ENCODE data around the gene FAM120AOS. TPM values are rescaled to one million over a fixed set of nuclear protein-coding genes. Genes with fewer than 3 reads are reported as not detected.

FAM120AOS gene
- polyA plus RNA-seq, 1 donor from 2014 or later = 62.9 TPM

- H3K36me3 Mint-ChIP-seq = no peaks in the 10 kb centered on the region
- H3K4me3 Mint-ChIP-seq = no peak overlapping the region
- H3K9me3 Mint-ChIP-seq = no peaks in the 10 kb centered on the region
- no peak overlapping the region for H3K27ac Mint-ChIP-seq
- peaks cover 3% of the 10 kb centered on the region for H3K27me3 Mint-ChIP-seq
- H3K4me1 Mint-ChIP-seq = no peaks in the 10 kb centered on the region
These were observed 47.0 kb downstream of the FAM120AOS start for GRCh38 chr9:93406371-93406770.

DNA sequence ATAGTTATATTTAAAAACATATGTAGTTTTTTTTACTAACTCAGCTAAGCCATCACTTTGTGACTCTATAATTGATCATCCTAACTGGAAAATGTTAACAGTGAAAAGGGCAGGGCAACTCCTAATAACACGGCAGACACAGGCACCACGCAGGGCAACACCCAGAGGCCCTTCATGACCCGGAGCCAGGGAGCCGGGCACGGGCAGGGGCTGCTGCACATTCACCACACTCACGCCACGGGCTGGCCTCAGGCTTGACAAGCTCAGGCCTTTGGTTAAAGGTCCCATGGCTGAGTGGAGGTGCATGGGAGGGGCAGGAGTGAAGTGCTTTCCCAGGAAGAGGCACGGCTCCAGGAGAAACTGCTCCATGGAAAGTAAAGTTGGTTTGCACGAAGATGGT lies 54.9 kb downstream of the FAM120AOS start:
- Mint-ChIP-seq H3K27ac (no peak overlapping the region), H3K9me3 (peaks cover 0 to 2% (median 0%) of the 10 kb centered on the region in 3 donors), H3K36me3 (peaks cover 2% of the 10 kb centered on the region), H3K4me3 (no peak overlapping the region), H3K4me1 (no peaks in the 10 kb centered on the region), H3K27me3 (peaks cover 6% of the 10 kb centered on the region)

DNA sequence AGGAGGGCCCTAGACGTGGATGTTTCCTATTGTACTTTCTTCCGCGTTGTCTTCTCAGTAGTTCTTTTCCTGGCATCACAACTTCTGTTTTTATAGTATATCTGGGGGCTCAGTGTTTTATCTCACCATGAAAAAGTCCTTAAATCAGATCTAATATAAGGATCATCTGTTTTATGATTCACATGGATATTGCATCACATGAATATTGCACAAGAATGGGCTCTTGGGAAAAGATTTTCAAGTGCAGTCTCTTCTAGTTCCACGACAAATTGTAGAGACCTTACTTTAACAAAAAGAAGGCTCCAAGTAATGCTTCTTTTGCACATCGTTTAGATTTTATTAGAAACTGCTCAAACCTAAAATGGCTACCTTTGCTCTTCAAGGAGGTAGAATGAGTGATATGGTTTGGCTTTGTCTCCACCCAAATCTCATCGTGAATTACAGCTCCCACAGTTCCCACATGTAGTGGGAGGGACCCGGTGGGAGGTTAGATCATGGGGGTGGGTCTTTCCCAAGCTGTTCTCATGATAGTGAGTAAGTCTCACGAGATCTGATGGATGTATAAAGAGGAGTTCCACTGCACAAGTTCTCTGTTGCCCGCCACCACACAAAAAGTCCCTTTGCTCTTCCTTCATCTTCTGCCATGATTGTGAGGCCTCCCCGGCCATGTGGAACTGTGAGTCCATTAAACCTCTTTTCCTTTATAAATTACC lies 55.6 kb downstream of the FAM120AOS start:
- Mint-ChIP-seq H3K4me3 (no peak overlapping the region), H3K36me3 (peaks cover 2% of the 10 kb centered on the region), H3K27me3 (peaks cover 6% of the 10 kb centered on the region), H3K9me3 (peaks cover 0 to 2% (median 0%) of the 10 kb centered on the region in 3 donors), H3K27ac (no peak overlapping the region), H3K4me1 (no peaks in the 10 kb centered on the region)

Other genes starting within 250 kb of the FAM120AOS start
- 14.5 TPM for gene FAM120A, start 1.9 kb downstream of the FAM120AOS start, polyA plus RNA-seq
- 1.6 TPM for gene PHF2, start 123.0 kb upstream of the FAM120AOS start, polyA plus RNA-seq